DOHH2 (cell line): ENCODE measurements around the gene CPNE6.

Experiments used
- H3F3A ChIP-seq: fragments of 200-600 bp; sonication (generic), shearing (Covaris generic); 2 replicates; pipeline ENCODE4 v1.6.0; 2016; ENCODE audit warnings: antibody characterized with exemption, mild to moderate bottlenecking; ENCODE audit not compliant: control insufficient read depth, insufficient read depth
- H3K27ac ChIP-seq: fragments of 200-600 bp; sonication (generic); 2 replicates; pipeline ENCODE4 v1.5.1; 2014; ENCODE audit warnings: low read depth, mild to moderate bottlenecking, low read length, moderate library complexity
- H3K27me3 ChIP-seq: fragments of 200-600 bp; sonication (generic); 2 replicates; pipeline ENCODE4 v1.6.1; 2014; ENCODE audit warnings: mild to moderate bottlenecking, low read length, mixed read lengths; ENCODE audit not compliant: control insufficient read depth
- H3K36me3 ChIP-seq: fragments of 200-600 bp; sonication (generic); 2 replicates; pipeline ENCODE4 v1.6.1; 2014; ENCODE audit warnings: mild to moderate bottlenecking, low read length, moderate library complexity, mixed read lengths; ENCODE audit not compliant: control insufficient read depth
- H3K4me1 ChIP-seq: fragments of 200-600 bp; sonication (generic); 2 replicates; pipeline ENCODE4 v1.6.1; 2014; ENCODE audit warnings: mild to moderate bottlenecking, low read length, mixed read lengths; ENCODE audit not compliant: control insufficient read depth
- H3K4me2 ChIP-seq: fragments of 200-600 bp; sonication (generic); 2 replicates; pipeline ENCODE4 v1.6.0; 2014; ENCODE audit warnings: mild to moderate bottlenecking, low read length, moderate library complexity
- H3K4me3 ChIP-seq: fragments of 200-600 bp; sonication (generic); 2 replicates; pipeline ENCODE4 v1.5.1; 2014; ENCODE audit warnings: mild to moderate bottlenecking, low read length, mixed read lengths
- H3K79me2 ChIP-seq: fragments of 200-600 bp; sonication (generic); 2 replicates; pipeline ENCODE4 v1.6.1; 2014; ENCODE audit warnings: mild to moderate bottlenecking, low read length, mixed read lengths; ENCODE audit not compliant: control insufficient read depth
- H3K9me2 ChIP-seq: fragments of 200-600 bp; sonication (generic); replicated peaks from 2 replicates; pipeline ENCODE4 v1.6.1; 2014; ENCODE audit warnings: mild to moderate bottlenecking, low read length, mixed read lengths; ENCODE audit not compliant: control insufficient read depth
- H3K9me3 ChIP-seq: fragments of 200-600 bp; sonication (generic); 2 replicates; pipeline ENCODE4 v1.6.1; 2014; ENCODE audit warnings: antibody characterized with exemption, low read length, mixed read lengths; ENCODE audit not compliant: control insufficient read depth, insufficient read depth
- H4K20me1 ChIP-seq: fragments of 200-600 bp; sonication (generic); 2 replicates; pipeline ENCODE4 v1.6.0; 2014; ENCODE audit warnings: low read depth, mild to moderate bottlenecking, antibody characterized with exemption, low read length, moderate library complexity; ENCODE audit not compliant: control insufficient read depth, insufficient read depth
- EZH2phosphoT487 ChIP-seq: fragments of 200-600 bp; sonication (generic); IDR thresholded peaks from 2 replicates; pipeline ENCODE4 v1.6.1; 2017; ENCODE audit warnings: borderline replicate concordance, mild to moderate bottlenecking, antibody characterized with exemption, low read length, moderate library complexity, mixed read lengths
- TF ChIP-seq, protein P1 (sequence below): fragments of 200-600 bp; sonication (generic); IDR thresholded peaks from one replicate; pipeline ENCODE4 v1.5.1; 2014; ENCODE audit warnings: antibody characterized with exemption, mild to moderate bottlenecking, low read depth, low read length; ENCODE audit not compliant: poor library complexity, severe bottlenecking

CPNE6 gene

DNA sequence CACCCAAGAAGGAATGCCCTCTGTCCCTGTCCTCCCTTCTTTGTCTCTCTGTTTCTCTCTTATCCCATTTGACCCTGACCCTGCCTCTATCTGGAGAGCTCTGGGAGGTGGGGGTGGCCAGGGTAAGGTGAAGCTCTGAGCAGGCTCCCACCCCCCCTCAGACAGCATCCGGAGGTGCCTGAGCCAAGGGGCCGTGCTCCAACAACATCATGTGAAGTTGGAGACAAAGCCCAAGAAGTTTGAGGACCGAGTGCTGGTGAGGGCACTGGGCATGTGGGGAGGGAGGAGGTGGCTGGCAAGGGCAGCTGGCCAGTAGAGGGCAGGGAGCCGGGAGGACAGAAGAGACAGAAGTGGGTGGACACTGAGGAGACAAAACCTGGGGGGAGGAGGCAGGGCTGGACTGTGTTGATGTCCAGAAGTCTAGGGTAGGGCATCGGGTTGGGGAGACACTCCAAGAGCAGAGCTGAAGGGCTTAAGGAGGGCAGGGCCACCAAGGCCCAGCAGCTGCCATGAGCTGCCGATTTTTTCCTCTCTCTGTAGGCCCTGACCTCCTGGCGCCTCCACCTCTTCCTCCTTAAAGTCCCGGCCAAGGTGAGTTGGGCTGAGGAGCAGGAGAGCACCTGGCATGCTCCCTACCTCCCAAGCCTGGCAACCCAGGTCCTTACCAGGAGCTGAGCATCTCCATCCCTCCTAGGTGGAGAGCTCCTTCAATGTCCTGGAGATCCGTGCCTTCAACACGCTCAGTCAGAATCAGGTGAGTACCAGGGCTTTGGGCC lies 17.6 kb upstream of the CPNE6 start:
- Histone ChIP-seq H3K4me1 (peaks cover 38% of the 10 kb centered on the region), H3K36me3 (no peaks in the 10 kb centered on the region), H3K9me2 (no peaks in the 10 kb centered on the region), H3K9me3 (no peaks in the 10 kb centered on the region), H4K20me1 (no peaks in the 10 kb centered on the region), H3K79me2 (no peaks in the 10 kb centered on the region), H3K4me2 (no peak overlapping the region), H3K27ac (no peak overlapping the region), H3K4me3 (no peak overlapping the region), H3K27me3 (peaks cover 15% of the 10 kb centered on the region), H3F3A (peaks cover 9% of the 10 kb centered on the region)
- TF ChIP-seq, protein P1, sequence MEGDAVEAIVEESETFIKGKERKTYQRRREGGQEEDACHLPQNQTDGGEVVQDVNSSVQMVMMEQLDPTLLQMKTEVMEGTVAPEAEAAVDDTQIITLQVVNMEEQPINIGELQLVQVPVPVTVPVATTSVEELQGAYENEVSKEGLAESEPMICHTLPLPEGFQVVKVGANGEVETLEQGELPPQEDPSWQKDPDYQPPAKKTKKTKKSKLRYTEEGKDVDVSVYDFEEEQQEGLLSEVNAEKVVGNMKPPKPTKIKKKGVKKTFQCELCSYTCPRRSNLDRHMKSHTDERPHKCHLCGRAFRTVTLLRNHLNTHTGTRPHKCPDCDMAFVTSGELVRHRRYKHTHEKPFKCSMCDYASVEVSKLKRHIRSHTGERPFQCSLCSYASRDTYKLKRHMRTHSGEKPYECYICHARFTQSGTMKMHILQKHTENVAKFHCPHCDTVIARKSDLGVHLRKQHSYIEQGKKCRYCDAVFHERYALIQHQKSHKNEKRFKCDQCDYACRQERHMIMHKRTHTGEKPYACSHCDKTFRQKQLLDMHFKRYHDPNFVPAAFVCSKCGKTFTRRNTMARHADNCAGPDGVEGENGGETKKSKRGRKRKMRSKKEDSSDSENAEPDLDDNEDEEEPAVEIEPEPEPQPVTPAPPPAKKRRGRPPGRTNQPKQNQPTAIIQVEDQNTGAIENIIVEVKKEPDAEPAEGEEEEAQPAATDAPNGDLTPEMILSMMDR: no peak
- TF ChIP-seq EZH2phosphoT487: no peak

DNA sequence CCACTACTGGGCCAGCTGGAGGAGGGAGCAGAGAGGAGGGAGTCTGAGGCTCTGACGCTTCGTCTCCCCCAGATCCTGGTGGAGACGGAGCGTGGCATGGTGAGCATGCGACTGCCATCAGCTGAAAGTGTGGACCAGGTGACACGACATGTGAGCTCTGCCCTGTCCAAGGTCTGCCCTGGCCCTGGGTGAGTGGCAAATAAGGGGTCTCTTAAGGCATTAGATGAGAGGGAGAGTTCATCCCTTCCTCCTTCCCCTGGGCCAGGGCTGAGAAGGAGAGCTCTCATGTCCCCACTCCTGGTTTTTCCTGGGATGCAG lies 17.1 kb upstream of the CPNE6 start:
- H3K4me2 ChIP-seq: no peak overlapping the region
- no peaks in the 10 kb centered on the region for H3K36me3 ChIP-seq
- H3K79me2 ChIP-seq: no peaks in the 10 kb centered on the region
- peaks cover 15% of the 10 kb centered on the region for H3K27me3 ChIP-seq
- H3F3A ChIP-seq: peaks cover 9% of the 10 kb centered on the region
- no peaks in the 10 kb centered on the region for H3K9me3 ChIP-seq
- H3K4me1 ChIP-seq: peaks cover 33% of the 10 kb centered on the region
- no peak overlapping the region for H3K4me3 ChIP-seq
- H3K27ac ChIP-seq: no peak overlapping the region
- H3K9me2 ChIP-seq: no peaks in the 10 kb centered on the region
- TF ChIP-seq EZH2phosphoT487: no peak
- TF ChIP-seq, protein P1: no peak
- H4K20me1 ChIP-seq: no peaks in the 10 kb centered on the region

DNA sequence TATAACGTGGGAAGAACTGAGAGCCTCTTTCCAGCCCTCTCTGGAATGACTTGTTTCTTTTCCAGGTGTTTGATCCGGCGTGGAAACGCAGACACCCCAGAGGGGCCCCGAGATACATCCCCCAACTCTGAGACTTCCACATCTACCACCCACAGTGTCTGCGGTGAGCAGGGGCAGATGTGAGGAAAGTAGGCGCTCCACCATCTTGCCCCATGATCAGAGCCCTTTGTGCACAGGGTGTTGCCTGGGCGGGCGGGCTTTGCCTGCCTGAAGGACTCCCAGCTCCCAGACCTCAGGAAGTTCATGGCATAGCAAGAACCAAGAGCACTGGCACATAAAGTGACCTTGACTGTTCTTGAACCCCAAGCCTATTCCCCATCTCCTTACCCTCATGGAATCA lies 16.7 kb upstream of the CPNE6 start:
- H3K9me2 ChIP-seq: no peaks in the 10 kb centered on the region
- no peaks in the 10 kb centered on the region for H3K36me3 ChIP-seq
- no peaks in the 10 kb centered on the region for H3K9me3 ChIP-seq
- H3K4me1 ChIP-seq: peaks cover 29% of the 10 kb centered on the region
- H3K4me2 ChIP-seq: no peak overlapping the region
- H3K79me2 ChIP-seq: no peaks in the 10 kb centered on the region
- H3K27me3 ChIP-seq: peaks cover 15% of the 10 kb centered on the region
- TF ChIP-seq, protein P1: no peak
- no peak for TF ChIP-seq EZH2phosphoT487
- peaks cover 9% of the 10 kb centered on the region for H3F3A ChIP-seq
- no peaks in the 10 kb centered on the region for H4K20me1 ChIP-seq
- H3K27ac ChIP-seq: no peak overlapping the region
- H3K4me3 ChIP-seq: no peak overlapping the region
